Measurements from ENCODE around the gene CAPN13.

The CAPN13 gene

DNA sequence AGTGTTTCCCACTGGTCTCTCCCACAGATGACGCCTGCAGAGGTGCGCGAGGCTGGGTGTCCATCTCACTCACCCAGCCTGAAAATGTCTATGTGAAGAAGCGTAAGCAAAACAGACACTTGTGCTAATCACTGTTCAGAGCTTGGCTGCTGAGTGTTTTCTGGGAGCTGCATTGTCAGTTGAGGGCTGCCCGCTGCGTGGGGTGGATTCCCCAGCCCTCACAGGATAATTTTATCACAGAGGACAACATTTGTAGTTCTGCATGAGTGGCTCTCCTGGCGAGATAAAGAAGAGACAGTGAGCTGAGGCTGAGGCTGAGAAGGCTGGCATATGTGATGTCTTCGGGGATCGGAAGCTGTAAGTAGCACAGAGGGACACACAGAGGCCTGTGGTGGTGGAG is 16.2 kb upstream of the CAPN13 start:
- TF ChIP-seq, protein P1, sequence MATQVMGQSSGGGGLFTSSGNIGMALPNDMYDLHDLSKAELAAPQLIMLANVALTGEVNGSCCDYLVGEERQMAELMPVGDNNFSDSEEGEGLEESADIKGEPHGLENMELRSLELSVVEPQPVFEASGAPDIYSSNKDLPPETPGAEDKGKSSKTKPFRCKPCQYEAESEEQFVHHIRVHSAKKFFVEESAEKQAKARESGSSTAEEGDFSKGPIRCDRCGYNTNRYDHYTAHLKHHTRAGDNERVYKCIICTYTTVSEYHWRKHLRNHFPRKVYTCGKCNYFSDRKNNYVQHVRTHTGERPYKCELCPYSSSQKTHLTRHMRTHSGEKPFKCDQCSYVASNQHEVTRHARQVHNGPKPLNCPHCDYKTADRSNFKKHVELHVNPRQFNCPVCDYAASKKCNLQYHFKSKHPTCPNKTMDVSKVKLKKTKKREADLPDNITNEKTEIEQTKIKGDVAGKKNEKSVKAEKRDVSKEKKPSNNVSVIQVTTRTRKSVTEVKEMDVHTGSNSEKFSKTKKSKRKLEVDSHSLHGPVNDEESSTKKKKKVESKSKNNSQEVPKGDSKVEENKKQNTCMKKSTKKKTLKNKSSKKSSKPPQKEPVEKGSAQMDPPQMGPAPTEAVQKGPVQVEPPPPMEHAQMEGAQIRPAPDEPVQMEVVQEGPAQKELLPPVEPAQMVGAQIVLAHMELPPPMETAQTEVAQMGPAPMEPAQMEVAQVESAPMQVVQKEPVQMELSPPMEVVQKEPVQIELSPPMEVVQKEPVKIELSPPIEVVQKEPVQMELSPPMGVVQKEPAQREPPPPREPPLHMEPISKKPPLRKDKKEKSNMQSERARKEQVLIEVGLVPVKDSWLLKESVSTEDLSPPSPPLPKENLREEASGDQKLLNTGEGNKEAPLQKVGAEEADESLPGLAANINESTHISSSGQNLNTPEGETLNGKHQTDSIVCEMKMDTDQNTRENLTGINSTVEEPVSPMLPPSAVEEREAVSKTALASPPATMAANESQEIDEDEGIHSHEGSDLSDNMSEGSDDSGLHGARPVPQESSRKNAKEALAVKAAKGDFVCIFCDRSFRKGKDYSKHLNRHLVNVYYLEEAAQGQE (IDR thresholded peaks at IDR 0.05; ENCODE audit: low read depth), result no peak

DNA sequence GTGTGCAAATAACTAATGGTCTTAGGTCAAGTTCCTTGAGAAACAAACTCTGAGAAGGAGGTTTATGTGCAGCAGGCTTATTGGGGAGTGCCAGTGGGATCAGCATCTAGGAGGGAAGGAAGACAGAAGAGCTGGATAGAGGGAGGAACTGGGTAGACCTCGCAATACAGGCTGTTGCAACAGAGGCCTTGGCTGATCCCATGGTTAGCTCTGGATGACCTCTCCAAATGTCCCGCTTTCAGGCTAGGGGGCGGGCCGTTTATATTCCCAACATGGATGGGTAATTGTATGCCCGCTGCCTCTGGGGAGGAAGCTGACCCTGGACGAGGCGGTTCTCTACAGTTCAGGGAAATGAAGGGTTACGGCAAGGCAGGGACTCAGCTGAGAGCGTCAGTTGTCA is 14.7 kb upstream of the CAPN13 start:
- TF ChIP-seq, protein P2, sequence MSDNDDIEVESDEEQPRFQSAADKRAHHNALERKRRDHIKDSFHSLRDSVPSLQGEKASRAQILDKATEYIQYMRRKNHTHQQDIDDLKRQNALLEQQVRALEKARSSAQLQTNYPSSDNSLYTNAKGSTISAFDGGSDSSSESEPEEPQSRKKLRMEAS (IDR thresholded peaks at IDR 0.05), result no peak
- no peak for TF ChIP-seq TCF12 (IDR thresholded peaks at IDR 0.05; ENCODE audit: low read depth)
- TF ChIP-seq FOXM1 (IDR thresholded peaks at IDR 0.05; ENCODE audit: borderline replicate concordance, low read depth), result no peak
- TF ChIP-seq, protein P3, sequence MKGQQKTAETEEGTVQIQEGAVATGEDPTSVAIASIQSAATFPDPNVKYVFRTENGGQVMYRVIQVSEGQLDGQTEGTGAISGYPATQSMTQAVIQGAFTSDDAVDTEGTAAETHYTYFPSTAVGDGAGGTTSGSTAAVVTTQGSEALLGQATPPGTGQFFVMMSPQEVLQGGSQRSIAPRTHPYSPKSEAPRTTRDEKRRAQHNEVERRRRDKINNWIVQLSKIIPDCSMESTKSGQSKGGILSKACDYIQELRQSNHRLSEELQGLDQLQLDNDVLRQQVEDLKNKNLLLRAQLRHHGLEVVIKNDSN (IDR thresholded peaks at IDR 0.05), result no peak
- no peak for TF ChIP-seq EP300 (IDR thresholded peaks at IDR 0.05; ENCODE audit: borderline replicate concordance)
- TF ChIP-seq YY1 (IDR thresholded peaks at IDR 0.05; ENCODE audit: low read depth), result no peak
- no peak for TF ChIP-seq CREB1 (IDR thresholded peaks at IDR 0.05; ENCODE audit: low read depth)
- TF ChIP-seq, protein P1 (IDR thresholded peaks at IDR 0.05; ENCODE audit: low read depth), result no peak
- TF ChIP-seq ZBTB7A (IDR thresholded peaks at IDR 0.05; ENCODE audit: low read depth), result no peak
- TF ChIP-seq RAD21 (IDR thresholded peaks at IDR 0.05; ENCODE audit: low read depth), result no peak
- no peak for TF ChIP-seq TEAD4 (IDR thresholded peaks at IDR 0.05)

DNA sequence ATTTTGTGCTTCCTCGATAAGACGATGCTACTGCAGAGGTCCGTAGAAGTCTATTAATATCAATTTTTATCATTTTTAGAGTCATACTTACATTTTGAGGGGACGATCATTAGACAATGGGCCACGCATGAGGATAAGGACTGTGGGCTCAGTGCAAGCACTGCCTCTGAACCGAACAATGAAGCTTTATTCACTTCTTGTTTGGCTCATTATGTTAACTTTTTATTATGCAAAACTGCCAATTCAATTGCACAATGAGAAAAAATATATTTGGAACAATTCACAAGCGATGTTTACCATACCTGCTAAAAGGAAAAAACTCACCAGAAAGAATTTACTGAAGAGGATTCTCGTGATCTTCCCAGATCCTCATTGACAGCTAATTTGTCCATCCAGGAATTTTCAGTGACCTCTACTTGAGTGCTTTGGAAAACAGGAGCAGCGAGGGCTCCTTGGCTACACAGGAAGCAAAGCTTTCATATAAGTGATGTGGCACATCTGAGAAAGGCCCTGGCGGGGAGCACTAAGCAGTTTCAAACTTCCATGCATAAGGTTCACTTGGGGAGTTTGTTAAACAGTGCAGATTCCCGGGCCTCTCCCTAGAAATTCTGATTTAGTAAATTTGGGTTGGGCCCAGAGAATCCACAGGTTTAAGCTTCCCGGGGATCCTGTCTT is 13.3 kb upstream of the CAPN13 start:
- TF ChIP-seq, protein P1 (IDR thresholded peaks at IDR 0.05; ENCODE audit: low read depth), result no peak
- TF ChIP-seq, protein P3 (IDR thresholded peaks at IDR 0.05), result no peak
- TF ChIP-seq TCF12 (IDR thresholded peaks at IDR 0.05; ENCODE audit: low read depth) (no peak), TAF1 (IDR thresholded peaks at IDR 0.05; ENCODE audit: low read depth) (no peak), ZBTB7A (IDR thresholded peaks at IDR 0.05; ENCODE audit: low read depth) (no peak), TEAD4 (IDR thresholded peaks at IDR 0.05) (no peak), CEBPB (IDR thresholded peaks at IDR 0.05) (no peak), YY1 (IDR thresholded peaks at IDR 0.05; ENCODE audit: low read depth) (no peak), EGR1 (IDR thresholded peaks at IDR 0.05) (no peak), FOXM1 (IDR thresholded peaks at IDR 0.05; ENCODE audit: borderline replicate concordance, low read depth) (no peak), EP300 (IDR thresholded peaks at IDR 0.05; ENCODE audit: borderline replicate concordance) (no peak), NFIC (IDR thresholded peaks at IDR 0.05) (no peak), CREB1 (IDR thresholded peaks at IDR 0.05; ENCODE audit: low read depth) (no peak)
- TF ChIP-seq, protein P2 (IDR thresholded peaks at IDR 0.05), result no peak

DNA sequence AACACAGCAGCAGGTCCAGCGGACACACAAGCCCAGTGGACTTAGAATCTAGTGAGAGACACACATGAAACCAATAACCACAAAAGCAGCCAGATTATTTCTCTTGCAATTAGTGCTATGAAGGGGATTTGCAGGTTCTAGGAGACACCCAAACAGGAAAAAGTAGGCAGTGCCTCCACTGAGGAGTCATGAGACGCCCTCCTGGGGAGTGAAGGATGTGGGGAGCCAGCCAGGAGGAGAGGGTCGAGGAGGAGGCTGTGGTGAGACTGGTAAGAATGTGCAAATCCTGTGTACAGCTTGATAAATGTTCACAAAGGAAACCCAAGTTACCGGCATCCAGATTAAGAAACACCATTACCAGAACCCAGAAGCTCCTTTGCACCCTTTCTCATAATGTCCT is 2.7 kb upstream of the CAPN13 start:
- no peak for TF ChIP-seq TCF12 (IDR thresholded peaks at IDR 0.05; ENCODE audit: low read depth)

DNA sequence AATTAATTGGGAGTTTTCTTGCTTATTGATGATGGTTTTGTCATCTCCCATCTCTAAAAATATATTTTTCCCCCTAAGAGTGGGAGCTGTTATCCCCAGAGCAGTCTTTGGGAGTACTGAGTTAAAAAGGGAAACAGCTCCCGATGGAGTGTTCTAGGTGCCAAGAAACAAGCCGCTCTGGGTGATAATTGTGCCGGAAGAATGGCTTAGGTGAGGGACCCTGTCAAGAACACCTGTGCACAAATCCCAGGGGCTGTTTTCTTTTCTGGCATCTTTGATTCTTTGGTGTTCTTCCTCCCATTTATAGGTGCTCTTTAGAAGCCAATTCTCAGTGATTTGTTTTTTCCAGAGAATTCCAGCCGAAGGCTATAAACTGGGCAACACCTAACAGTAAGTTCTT is 1.4 kb upstream of the CAPN13 start:
- TF ChIP-seq NFIC (IDR thresholded peaks at IDR 0.05) (no peak), TAF1 (IDR thresholded peaks at IDR 0.05; ENCODE audit: low read depth) (no peak), TEAD4 (IDR thresholded peaks at IDR 0.05) (no peak), CREB1 (IDR thresholded peaks at IDR 0.05; ENCODE audit: low read depth) (no peak), FOXM1 (IDR thresholded peaks at IDR 0.05; ENCODE audit: borderline replicate concordance, low read depth) (no peak), EP300 (IDR thresholded peaks at IDR 0.05; ENCODE audit: borderline replicate concordance) (no peak), EGR1 (IDR thresholded peaks at IDR 0.05) (no peak), YY1 (IDR thresholded peaks at IDR 0.05; ENCODE audit: low read depth) (no peak), TCF12 (IDR thresholded peaks at IDR 0.05; ENCODE audit: low read depth) (no peak), RAD21 (IDR thresholded peaks at IDR 0.05; ENCODE audit: low read depth) (no peak)
- TF ChIP-seq, protein P2 (IDR thresholded peaks at IDR 0.05), result no peak
- TF ChIP-seq, protein P1 (IDR thresholded peaks at IDR 0.05; ENCODE audit: low read depth), result no peak
- TF ChIP-seq, protein P3 (IDR thresholded peaks at IDR 0.05), result no peak
